ENCODE data around the gene KCNN3. TPM values are rescaled to one million over a fixed set of nuclear protein-coding genes. Genes with fewer than 3 reads are reported as not detected.

KCNN3 gene
- total RNA-seq, 1 donor from 2014 or later: 0.86 TPM

DNA sequence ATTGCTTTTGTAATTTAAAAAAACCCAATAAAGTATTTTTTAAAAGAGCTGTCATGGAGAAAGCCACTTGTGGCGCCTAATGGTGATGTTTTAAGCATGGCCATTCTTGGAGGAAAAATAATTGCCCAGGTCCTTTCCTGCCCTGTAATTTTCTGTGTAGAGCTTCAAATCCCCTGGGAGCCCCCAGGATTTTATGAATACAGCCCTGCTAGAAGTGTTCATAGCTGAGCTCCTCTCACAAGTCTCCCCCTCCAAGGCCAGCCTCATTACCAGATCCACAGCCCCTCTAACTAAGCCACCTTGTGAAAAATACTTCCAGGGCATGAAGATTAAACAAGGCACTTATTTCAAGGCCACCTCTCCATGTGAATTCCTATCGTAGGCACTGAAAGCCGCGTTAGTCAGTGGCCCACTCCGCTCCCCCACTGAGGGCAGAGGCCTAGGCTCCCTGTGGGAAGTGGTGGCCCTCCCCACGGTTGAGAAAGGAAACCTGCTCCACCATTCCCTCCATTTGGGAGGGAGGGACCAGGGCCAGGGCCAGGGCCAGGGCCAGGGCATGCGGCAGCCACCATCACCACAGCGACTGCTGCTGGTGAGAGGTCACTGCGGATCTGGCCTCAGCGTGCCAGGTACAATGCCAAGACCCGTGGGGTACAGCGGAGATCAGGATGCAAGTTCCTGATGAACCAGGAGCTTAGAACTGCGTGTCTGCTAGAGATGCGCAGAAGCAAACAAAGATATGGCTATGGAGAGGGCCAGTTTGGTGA lies 83.1 kb downstream of the KCNN3 start:
- Mint-ChIP-seq H3K9me3 (ENCODE audit: low read depth) (no peaks in the 10 kb centered on the region), H3K27me3 (peaks cover 18% of the 10 kb centered on the region), H3K36me3 (ENCODE audit: insufficient read depth) (no peaks in the 10 kb centered on the region), H3K4me1 (ENCODE audit: low read depth) (peaks cover 33% of the 10 kb centered on the region), H3K4me3 (ENCODE audit: low read depth) (no peak overlapping the region), H3K27ac (peak overlapping the region; percentile 74)
- TF ChIP-seq CTCF (IDR thresholded peaks at IDR 0.05; ENCODE audit: unreplicated experiment): no peak
- DNase-seq (ENCODE audit: low spot score, unreplicated experiment): no peak

DNA sequence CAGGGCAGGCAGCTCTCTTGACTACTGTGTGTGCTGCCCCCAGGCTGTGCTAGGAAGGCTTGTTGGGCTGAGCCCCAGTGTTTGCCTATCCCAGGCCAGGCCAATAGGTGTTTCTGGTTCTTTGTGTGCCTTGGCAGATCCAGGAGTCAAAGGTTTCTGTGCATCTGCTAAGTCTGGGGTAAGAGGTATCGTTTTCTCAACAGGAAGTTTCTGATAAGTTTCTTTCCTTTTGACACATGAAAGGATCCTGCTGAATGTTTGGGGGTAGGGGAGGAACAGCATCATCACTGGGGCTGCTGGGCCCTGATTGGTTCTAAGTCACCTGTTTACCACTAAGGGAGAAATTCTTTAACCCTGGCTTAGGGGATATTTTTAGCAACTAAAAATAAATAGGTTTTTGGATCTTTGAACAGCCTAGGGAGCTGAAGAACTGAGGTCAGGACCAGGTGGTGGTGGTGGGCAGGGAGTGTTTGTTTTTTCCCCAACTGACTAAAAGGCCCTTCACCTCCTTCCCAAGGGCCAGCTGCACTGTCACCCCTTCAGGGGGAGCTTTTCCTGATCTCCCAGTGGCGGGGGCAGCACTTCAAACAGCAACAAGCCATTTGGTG lies 85.1 kb downstream of the KCNN3 start:
- H3K9me3 Mint-ChIP-seq (ENCODE audit: low read depth): no peaks in the 10 kb centered on the region
- H3K4me3 Mint-ChIP-seq (ENCODE audit: low read depth): no peak overlapping the region
- H3K27ac Mint-ChIP-seq: peak overlapping the region; percentile 87
- H3K27me3 Mint-ChIP-seq: peaks cover 3% of the 10 kb centered on the region
- no peak for TF ChIP-seq CTCF (IDR thresholded peaks at IDR 0.05; ENCODE audit: unreplicated experiment)
- no peak for DNase-seq (ENCODE audit: low spot score, unreplicated experiment)
- H3K4me1 Mint-ChIP-seq (ENCODE audit: low read depth): peaks cover 33% of the 10 kb centered on the region
- no peaks in the 10 kb centered on the region for H3K36me3 Mint-ChIP-seq (ENCODE audit: insufficient read depth)

- no peaks in the 10 kb centered on the region for H3K36me3 Mint-ChIP-seq (ENCODE audit: insufficient read depth)
- no peak overlapping the region for H3K4me3 Mint-ChIP-seq (ENCODE audit: low read depth)
- peak overlapping the region; percentile 87 for H3K27ac Mint-ChIP-seq
- no peak for DNase-seq (ENCODE audit: low spot score, unreplicated experiment)
- H3K27me3 Mint-ChIP-seq: peaks cover 3% of the 10 kb centered on the region
- H3K4me1 Mint-ChIP-seq (ENCODE audit: low read depth): peaks cover 33% of the 10 kb centered on the region
- TF ChIP-seq CTCF (IDR thresholded peaks at IDR 0.05; ENCODE audit: unreplicated experiment): no peak
- no peaks in the 10 kb centered on the region for H3K9me3 Mint-ChIP-seq (ENCODE audit: low read depth)
Observed at GRCh38 chr1:154784416-154784815, 85.7 kb downstream of the KCNN3 start.

- DNase-seq (ENCODE audit: low spot score, unreplicated experiment): no peak
Observed at GRCh38 chr1:154783976-154784375, 86.1 kb downstream of the KCNN3 start.

DNA sequence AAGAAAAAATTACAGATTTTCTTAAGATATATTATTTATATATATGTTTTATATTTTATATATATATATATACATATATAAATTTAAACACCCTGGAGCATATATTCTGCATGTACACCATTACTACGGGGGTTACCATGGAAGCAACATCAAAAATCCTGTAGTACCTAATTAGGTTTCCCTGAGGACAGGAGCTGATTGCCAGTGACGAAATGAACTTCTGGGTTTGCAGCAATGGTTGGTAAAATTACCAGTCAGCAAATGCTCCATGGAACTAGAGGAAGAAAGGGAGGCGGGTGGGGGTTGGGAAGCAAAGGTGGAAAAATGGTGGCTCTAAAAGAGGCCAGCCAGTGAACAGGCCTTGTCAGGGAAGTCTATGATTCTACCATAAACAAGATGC lies 89.5 kb downstream of the KCNN3 start:
- H3K4me3 Mint-ChIP-seq (ENCODE audit: low read depth): no peak overlapping the region
- H3K27me3 Mint-ChIP-seq: no peaks in the 10 kb centered on the region
- H3K4me1 Mint-ChIP-seq (ENCODE audit: low read depth): peaks cover 24% of the 10 kb centered on the region
- H3K27ac Mint-ChIP-seq: no peak overlapping the region
- TF ChIP-seq CTCF (IDR thresholded peaks at IDR 0.05; ENCODE audit: unreplicated experiment): no peak
- H3K36me3 Mint-ChIP-seq (ENCODE audit: insufficient read depth): no peaks in the 10 kb centered on the region
- DNase-seq (ENCODE audit: low spot score, unreplicated experiment): no peak
- H3K9me3 Mint-ChIP-seq (ENCODE audit: low read depth): no peaks in the 10 kb centered on the region

More at GRCh38 chr1:154783976-154784375, 86.1 kb downstream of the KCNN3 start:
- H3K27me3 Mint-ChIP-seq: peaks cover under 1% of the 10 kb centered on the region
- no peak overlapping the region for H3K4me3 Mint-ChIP-seq (ENCODE audit: low read depth)
- no peaks in the 10 kb centered on the region for H3K9me3 Mint-ChIP-seq (ENCODE audit: low read depth)
- peak overlapping the region; percentile 87 for H3K27ac Mint-ChIP-seq
- H3K4me1 Mint-ChIP-seq (ENCODE audit: low read depth): peaks cover 32% of the 10 kb centered on the region
- no peak for TF ChIP-seq CTCF (IDR thresholded peaks at IDR 0.05; ENCODE audit: unreplicated experiment)
- no peaks in the 10 kb centered on the region for H3K36me3 Mint-ChIP-seq (ENCODE audit: insufficient read depth)
